Measurements from ENCODE around the gene RNF220. TPM values are rescaled to one million over a fixed set of nuclear protein-coding genes. Genes with fewer than 3 reads are reported as not detected.

The RNF220 gene
- total RNA-seq, 4 donors from 2014 or later: 53.5 to 112 (median 61.9) TPM

- no peak for TF ChIP-seq CTCF (IDR thresholded peaks at IDR 0.05; ENCODE audit: low read depth)
Measured at GRCh38 chr1:44645476-44646244, 240.6 kb downstream of the RNF220 start.

DNA sequence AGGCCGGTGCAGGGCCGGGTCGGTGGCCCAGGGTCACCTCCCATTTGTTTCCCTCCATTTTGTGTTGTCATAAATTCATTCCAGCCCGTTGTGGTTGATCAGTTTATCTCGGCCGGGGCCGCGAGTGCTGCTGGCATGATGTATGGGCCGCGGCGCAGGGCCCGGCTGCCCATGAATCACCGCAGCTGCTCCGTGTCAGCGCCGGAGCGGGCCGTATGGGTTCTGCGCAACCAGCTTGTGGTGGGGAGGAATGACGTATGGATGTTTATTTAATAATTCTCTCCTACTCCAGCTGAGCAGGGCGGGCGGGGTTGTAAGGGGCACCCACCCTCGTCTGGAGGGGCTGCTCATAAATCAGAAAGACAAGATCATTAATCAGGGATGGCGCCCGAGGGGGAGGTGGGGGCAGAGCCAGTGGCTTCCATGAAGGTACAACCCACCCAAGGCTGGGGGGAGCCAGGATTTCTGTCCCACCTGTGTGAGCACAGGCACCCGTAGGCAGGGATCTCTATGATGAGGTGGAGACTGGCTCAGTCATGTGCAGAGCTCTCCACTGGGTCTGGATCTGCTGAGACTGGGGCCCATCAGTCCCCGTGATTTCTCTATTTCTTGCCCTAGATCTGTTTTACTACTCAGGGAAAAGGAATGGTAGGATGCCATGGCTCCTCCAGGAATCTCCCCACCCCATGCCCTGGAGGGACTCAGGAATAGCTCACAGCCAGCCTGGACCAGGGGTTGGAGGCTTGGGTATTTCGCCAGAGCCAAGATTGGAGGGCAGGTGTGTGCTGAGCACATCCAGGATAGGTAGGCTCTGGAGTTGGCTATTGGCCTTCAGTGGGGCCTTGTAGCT, 241.4 kb downstream of the RNF220 start:
- no peak for TF ChIP-seq CTCF (IDR thresholded peaks at IDR 0.05; ENCODE audit: low read depth)

DNA sequence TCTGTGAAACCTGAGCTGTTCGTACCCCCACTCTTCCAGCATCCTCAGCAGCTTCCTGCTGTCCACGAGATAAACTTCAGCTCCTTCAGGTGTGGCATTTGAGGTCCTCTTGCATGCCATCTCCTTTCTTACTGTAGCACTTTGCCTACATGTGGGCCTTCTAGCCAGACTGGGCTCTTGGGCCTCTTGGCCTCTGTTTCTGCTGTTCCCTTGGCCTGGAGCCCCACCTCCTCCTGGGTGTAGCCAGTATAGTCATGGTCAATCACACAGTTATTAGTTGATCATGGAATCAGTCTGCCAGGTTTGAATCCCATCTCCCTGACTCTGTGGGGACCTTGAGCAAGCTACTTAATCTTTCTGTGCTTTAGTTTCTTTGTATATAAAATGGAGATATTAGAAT, 242.8 kb downstream of the RNF220 start:
- TF ChIP-seq CTCF (IDR thresholded peaks at IDR 0.05; ENCODE audit: low read depth): no peak

- no peak for TF ChIP-seq CTCF (IDR thresholded peaks at IDR 0.05; ENCODE audit: low read depth)
Measured at GRCh38 chr1:44648529-44649250, 243.6 kb downstream of the RNF220 start.

GRCh38 chr1:44649788-44650158, 244.7 kb downstream of the RNF220 start:
- no peak for TF ChIP-seq CTCF (IDR thresholded peaks at IDR 0.05; ENCODE audit: low read depth)

DNA sequence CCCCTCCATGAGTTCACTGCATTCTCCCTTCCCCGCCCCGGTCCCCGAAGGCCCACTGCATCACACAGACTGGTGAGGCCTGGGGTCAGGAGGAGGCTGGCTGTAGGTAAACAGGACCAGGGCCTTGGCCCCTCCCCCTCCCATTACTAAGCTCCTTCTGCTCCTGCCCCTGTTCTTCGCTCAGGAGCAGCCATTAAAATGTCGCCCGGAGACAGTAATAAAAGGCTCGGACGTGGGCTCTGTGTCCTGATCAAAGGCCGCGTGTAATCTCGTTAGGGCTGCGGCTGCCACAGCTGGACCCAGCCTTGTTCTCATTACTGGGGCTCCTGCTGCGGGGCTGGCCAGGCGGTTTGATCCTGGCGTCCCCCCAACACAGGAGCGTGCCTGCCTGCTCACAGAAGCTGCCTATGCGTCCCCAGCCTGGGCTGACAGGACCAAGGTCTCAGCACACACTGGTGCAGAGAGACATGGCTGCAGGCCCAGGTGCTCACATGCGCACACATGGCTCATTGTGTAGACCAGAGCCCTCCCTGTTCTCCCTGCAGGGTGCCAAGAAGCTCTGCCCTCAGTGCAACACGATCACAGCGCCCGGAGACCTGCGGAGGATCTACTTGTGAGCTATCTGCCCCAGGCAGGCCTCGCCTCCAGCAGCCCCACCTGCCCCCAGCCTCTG, 245.2 kb downstream of the RNF220 start:
- no peak for TF ChIP-seq CTCF (IDR thresholded peaks at IDR 0.05; ENCODE audit: low read depth)
